Amniotic stem cell (primary cell): ENCODE measurements around the gene PPP4R3B.
"Not testable (repeated sequence)": the region's sequence is repeated elsewhere in the genome, so short reads cannot be mapped to it uniquely, and the experiment has no call there.

Experiments
- DNase-seq: peaks from one replicate; lab custom pipeline; 2025; lab: John Stamatoyannopoulos, UW

PPP4R3B gene

DNA sequence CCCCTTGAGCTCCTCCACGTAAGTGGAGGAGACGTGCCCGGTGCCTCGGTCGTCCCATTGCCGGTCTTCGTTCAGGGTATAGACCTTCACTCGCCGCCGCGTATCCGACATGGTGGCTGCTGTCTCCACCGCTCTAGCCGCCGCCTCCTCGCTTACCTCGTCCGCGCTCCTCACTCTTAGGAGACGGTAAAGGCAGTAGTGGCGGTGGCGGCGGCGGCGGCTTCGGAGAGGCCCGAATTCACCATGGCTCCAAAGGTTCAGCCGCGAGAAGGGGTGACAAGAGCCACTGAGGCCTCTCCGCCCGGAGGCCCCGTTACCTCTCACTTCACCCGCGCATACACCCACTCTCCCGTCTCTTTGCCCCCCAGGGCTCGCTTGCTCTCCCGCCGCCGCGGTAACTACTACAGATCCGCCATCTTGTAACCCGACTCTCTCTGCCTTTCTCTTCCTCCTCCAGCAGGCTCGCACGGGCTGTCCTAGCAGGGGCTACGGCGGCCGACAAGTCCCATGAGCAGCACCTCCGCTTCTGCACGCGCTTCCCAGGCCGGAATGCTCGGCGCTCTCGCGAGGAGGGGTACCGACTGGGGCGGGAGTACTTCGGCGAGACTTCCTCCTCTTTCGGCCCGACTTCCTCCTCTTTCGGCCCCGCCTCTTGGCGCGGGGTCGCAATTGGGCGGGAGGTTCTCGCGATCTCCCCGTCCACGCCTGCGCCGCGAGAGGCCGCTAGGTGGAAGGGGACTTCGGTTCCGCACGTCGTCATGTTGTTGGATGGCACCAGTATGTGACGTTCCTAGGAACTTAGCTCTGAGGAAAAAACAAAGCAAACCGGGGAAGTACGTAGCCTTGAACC is at the start of gene PPP4R3B:
PPP4R3B (minus strand) TSS at position 448 of the 850 bp plus-strand sequence; CDS start at position 111, 337 bp downstream.
- peak; percentile 99 for DNase-seq

DNA sequence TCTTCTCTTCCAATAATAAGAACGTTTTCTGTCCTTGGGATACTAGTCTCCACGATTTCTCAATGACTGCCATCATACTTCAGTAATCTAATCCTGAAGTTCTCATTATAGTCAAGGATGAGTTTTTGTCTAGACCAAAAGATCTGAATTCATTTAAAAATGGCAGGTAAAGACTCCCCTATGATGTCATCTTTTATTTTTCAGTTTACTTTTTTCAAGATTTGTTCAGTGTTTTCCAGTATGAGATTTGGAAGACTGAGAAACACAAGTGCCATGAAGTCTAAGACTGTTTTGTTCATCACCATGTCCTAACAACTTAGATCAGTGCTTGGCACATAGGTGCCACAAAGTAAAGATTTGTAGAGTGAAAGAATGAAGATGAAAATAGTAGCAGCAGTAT is 35.8 kb upstream of the PPP4R3B start:
- DNase-seq: no peak

DNA sequence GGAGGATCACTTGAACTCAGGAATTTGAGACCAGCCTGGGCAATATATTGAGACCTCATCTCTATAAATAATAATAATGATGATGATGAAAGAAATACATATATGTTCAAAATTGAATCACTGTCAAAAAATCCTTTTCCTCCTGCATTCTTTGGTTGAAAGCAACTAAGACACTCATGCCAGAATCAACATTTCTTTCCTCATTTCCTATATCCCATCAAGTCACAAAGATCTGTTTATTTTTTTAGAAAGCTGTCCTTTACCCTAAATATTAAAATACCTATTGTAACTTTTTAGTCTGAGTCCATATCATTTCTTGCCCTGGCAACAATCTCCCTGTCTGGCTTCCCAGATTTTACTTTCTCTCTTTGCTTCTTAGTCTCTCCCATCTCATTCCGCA is 31.8 kb upstream of the PPP4R3B start:
- no peak for DNase-seq

DNA sequence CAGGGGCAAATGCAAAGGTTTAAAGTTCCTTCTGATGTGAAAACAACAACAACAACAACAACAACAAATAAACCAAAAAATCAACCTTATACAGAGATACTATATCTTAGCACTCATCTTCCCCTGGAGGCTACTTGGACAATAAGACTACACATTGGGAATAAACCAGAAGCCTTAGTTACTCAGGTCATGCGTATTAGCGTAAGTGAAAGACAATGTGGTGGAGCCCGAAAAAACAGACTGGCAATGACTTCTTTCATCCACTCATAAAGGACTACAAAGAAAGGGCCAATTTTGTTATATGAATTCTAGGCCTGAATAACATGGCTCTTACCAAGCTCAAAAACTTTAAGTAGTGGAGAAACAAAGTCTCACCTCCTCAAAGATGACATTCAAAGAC is 19.4 kb upstream of the PPP4R3B start:
- DNase-seq: no peak

DNA sequence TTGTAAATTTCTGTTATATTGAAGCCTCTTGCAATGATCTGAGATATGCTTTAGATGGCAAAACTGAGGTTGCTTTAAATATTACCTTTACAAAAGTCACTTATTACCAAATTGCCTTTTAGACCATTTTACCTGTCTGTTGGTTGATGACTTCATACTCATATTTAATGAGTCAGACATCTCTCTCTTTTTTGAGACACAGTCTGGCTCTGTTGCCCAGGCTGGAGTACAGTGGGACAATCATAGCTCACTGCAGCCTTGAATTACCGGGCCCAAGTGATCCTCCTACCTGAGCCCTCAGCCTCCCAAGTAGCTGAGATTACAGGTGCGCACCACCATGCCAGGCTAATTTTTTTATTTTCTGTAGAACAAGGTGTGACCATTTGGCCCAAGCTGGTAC is 11.5 kb upstream of the PPP4R3B start:
- DNase-seq: no peak

DNA sequence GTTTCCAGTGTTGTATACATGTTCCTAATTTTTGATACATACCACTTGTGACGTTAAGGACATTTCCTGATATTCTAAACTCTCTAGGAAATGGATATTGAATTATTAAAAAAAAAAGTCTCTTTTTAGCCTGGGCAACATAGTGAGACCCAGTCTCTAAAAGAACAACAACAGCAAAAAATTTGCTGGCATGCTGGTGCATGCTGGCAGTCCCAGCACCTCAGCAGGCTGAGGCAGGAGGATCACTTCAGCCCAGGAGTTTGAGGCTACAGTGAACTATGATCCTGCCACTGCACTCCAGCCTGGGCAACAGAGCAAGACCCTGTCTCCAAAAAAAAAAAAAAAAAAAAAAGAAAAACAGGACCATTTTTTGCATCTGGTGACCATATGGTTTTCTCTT is 10.5 kb upstream of the PPP4R3B start:
- DNase-seq: no peak

DNA sequence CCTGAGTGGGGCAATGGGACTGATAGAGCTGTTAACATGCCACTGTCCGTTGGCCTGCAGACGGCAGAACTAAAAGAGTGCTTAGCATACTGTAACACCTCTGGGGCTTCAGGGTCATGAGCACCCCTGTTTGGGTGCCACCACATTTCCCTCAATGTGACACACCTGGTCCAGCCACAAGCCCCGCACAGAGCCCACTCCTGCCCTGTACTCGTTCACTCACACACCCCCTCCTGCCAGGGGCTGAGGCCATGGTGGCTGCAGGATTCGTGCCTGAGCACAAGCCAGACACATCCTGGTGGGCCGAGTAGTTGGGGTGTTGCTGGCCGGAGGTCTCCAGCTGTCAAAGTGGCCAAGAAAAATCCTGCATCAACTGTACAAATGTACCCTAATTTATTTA is 4.4 kb upstream of the PPP4R3B start:
- DNase-seq: no peak

DNA sequence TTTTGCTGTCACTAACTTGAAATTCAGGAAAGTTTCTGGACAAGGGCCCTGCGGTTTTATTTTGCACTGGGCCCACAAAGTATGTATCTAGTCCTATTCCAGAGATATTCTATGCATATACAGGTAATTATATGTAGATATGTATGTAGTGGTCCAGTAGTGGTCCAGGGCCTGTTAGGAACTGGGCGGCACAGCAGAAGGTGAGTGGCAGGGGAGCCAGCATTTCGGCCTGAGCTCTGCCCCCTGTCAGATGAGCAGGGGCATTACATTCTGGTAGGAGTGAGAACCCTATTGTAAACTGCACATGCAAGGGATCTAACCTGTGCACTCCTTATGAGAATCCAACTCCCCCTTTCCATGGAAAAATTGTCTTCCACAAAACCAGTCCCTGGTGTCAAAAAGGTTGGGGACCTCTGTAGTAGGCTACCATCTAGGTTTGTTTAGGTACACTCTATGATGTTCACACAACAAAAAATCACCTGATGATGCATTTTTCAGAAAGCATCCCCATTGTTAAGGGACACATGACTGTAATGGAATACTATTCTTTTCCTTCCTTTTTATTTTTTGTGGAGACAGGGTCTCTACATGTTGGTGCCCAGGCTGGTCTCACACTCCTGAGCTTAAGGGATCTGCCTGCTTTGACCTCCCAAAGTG is 2.8 kb upstream of the PPP4R3B start:
- DNase-seq: no peak

DNA sequence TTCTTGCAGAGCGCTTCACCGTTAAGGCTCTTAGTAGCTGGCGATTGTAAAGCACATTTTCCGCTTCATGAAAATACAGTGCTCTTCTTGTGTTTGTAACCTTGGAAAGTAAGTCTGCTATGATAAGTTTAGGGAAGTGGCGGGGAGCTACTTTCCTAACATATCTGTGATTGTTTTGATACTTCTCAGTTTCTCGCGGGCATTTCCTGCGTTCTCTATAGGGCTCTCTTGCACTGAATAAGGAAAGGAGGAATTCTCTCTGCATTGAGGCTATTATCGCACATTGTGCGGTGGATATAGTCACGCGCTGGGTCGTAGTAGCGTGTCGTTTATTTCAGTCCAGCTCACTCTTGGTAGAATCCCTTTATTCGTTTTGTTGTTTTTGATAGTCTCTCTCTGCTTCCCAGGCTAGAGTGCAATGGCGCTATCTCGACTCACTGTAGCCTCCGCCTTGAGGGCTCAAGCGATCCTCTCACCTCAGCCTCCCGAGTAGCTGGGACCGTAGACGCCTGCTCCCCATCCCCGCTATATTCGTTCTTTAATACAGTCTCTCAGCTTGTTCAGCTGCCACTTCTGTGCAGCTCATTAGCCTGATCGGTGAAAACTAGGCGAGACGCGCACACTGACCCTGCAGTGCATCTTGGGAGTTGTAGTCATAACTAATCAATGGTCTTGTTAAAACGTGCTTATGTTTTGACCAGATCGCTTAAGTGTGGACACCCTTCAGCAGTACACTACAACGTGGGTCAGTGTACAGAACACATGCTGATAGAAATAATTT is 1.0 kb upstream of the PPP4R3B start:
- peak; percentile 11 for DNase-seq

DNA sequence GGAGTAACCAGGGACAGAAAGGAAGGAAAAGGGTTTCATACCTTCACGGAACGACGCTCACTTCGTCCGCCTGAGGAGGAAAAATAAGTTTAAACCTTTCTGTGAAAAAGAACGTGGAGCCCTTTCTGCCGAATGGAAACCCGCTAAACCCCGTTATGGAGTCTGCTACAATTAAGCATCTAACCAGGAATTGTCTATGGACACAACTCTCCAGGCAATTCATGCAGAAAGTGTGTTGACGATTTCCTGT is 528 bp upstream of the PPP4R3B start:
- DNase-seq: no peak

DNA sequence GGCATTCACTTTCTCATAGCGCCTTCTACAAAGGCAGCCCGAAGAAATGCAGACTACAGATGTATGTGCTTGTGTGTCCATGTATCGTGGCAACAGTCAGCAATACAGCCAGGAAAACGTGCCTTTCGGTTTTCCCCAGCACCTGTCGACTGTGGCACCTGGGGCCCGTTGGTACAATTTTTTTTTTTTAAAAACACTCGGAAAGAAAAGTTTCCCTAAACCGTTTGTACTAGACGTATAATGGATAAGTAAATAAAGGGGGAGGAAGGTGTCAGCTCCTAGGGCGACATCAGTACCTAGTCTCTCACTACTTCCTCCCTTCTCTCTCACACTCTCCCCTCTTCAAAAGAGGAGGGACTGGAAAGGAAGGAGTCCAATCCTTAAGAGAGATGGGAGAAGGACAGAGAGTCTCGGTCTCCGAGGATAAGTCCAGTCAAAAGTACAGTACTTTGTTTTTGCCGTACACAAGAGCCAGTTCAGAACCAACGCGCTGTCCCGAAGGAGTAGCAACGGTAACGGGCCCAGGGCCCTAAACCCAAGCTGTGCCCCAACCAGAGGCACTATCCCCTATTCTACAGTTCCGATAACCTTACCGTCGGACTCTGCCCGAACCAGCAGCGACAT is 759 bp downstream of the PPP4R3B start:
- peak; percentile 39 for DNase-seq

DNA sequence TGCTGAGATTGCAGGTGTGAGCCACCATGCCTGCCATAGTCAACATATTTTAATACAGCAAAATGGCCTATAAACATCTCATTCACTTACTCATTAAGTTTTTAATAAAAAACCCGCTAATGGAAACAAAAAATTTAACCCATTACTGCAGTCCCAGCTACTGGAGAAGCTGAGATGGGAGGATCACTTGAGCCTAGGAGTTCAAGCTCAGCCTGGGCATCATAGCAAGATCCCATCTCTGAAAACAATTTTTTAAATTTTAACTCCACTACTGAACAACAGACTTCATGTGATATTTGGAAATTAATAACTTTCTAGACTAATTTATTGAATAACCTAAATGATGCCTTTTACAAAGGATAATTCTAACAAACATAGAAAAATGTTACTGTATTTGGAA is 5.4 kb downstream of the PPP4R3B start:
- DNase-seq: no peak

DNA sequence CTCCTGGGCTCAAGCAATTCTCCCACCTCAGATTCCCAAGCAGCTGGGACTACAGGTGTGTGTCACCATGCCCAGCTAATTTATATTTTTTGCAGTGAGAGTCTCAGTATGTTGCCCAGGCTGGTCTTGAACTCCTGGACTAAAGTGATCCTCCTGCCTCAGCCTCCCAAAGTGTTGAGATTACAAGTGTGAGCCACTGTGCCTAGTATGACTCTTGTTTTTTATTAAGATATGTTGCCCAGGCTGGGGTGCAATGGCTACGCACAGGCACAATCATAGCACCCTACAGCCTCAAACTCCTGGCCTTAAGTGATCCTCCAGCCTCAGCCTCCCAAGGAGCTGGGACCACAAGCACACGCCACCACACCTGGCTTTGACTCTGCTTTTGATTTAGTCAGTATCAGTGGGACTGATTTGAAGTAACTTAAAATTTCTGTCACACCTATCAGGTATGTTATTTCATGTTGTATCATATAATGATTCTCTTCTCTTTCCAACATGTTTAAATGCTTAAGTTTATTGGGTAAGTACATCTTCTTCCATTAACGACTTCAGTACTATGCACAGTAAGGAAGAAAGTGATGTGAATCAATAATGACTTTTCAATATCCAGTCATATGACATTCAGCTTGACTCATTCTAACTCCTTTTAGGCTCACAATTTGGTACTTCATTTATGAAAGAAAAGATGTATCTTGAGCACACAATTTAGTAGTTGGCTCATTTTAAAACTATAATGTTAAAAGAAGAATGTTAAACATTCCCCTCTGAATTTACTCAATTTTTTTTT is 6.3 kb downstream of the PPP4R3B start:
- DNase-seq: no peak

DNA sequence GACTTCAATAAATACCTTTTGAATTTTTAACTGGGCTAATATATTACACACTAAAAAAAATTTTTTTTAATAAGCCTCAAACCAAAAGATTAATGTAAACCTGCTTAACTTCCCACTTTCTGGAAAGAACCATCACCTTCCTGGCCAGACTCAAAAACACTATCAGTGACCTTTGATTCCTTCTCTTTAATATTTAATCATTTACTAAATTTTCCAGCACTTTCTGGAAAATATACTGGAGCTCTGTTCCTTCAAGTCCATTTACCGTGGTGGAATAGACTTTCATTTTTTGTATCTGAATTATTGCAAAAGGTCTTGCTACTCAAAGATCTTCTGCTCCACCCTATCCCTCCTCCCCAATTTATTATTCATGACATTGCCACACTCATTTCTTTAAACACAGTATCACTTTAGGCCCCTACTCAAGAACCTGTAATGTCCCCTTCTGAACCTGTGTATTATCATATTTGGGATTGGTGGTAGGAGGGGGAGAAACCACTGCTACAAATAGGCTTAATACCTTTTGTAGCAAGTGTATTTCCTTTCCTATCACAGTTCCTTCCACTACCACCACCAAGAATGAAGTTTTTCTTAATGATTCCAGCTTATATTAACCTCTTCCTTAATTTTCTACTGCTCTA is 7.4 kb downstream of the PPP4R3B start:
- no peak for DNase-seq

DNA sequence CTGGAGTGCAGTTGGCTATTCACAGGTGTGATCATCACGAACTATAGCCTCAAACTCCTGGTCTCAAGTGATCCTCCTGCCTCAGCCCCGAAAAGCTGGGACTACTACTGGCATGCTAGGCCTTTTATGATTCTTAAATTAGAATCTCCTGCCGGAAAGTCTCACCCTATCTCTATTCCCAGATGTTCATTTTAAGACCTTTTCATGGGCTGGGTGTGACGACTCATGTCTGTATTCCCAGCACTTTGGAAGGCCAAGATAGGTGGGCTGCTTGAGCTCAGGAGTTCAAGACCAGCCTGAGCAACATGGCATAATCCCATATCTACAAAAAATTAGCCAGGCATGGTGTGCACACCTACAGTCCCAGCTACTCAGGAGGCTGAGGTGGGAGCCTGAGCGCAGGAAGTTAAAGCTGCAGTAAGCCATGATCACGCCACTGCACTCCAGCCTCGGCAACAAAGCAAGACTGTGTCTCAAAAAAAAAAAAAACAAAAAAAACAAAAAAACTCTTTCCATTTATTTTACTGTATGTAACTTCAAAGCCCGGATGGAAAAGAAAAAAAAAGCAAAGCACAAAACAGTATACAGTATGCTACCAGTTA is 8.1 kb downstream of the PPP4R3B start:
- DNase-seq: no peak

DNA sequence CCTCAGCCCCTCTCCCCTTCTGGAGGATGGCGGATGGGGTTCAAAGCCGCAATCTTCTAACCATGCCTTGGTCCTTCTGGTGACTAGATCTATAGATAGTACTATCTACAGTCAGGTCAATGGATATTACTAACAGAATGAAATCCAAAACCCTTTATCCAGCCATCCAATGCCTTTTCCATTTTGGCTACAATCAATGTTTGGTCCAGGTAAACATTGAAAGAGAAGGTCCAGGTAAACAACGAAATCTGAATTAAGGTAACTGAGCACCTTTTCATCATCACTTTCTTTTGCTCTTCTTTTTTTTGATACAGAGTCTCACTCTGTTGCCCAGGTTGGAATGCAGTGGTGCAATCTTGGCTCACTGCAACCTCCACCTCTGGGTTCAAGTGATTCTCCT is 9.7 kb downstream of the PPP4R3B start:
- DNase-seq: no peak

DNA sequence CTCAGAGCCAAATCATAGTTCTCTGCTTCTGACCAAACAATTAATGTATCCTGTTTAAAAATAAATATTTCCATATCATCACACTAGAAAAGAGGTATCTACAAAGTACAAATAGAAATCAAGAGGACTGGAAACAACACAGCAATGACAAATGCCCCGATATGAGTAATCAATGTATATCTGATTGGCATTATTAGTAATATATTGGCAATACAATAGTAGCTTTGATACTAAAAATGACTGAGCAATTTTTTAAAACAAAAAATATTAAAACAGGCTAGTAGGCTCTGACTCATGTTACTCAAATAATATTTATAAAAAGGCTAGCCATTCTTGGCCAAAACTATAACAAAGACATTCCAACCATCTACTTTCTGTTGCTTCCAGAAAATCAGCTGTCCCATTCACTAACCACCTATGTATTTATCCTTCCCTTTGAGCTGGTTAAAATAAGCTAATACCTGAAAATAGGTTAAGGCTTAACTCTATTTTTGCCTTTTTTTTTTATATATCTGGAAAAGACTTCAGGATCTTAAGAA is 13.3 kb downstream of the PPP4R3B start:
- DNase-seq: no peak

DNA sequence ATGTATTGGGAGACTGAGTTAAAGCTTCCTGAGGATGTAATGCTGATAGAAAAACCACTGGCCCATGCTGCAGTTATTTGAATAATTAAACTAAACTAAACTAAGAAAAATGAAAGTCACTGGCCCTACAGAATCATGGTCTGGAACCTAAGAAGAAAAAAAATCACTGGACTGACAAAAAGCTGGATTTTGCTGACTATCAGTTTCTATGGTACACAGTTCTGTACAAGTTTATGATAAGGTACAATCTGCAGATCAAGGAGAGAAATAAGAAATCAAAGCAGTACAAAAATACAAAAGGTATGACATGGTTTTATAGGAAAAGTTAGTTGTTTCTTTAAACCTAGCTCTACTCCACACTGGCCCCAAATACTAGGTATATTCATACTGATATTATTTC is 15.6 kb downstream of the PPP4R3B start:
- no peak for DNase-seq

DNA sequence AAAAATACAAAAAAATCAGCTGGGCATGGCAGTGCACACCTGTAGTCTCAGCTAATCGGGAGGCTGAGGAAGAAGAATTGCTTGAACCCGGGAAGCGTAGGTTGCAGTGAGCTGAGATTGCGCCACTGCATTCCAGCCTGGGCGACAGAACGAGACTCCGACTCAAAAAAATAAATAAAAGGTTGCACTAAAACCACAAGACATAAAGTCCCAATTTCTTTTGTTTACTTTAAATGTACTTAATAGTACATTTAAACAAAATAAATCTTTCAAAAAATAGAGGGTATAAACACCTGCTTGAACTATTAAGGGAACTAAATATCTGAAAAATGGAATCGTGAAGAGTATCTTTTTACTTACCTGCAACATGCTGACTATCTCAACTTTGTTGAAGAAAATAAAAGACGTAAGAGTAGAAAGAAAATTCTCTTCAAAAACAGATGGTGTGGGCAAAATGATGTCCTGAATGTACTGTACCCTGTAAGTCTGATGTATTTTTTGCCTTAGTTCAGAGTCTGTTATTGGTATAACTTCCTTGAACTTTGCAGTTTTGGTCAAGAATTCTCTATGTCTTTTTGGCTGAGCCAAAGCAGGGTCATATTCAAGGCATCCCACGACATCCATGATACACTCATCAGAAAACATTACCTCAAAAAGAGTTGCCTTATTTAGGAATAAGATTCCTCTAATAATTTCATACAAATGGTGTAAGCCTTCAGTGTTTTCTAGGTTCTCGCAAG is 19.2 kb downstream of the PPP4R3B start:
- no peak for DNase-seq

DNA sequence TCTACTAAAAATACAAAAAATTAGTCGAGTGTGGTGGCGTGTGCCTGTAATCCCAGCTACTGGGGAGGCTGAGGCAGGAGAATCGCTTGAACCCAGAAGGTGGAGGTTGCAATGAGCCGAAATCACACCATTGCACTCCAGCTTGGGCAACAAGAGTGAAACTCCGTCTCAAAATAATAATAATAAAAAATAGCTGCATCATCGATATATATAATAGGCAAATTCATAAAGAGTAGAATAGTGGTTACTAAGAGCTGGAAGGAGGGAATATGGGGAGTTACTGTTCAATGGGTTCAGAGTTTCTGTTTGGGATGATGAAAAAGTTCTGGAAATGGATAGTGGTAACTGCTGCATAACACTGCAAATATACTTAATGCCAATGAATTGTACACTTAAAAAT is 20.6 kb downstream of the PPP4R3B start:
- DNase-seq: not testable (repeated sequence)
